HG03520 (cell line): Measurements from ENCODE around the gene MEF2D.

Source experiments
- ATAC-seq: cut with Tn5 transposase; IDR thresholded peaks from one replicate; pipeline ENCODE4 v1.9.1; 2021; ENCODE audit warnings: mild to moderate bottlenecking, moderate library complexity; ENCODE audit not compliant: unreplicated experiment

MEF2D gene

GRCh38 chr1:156430866-156431265 lies 69.7 kb downstream of the MEF2D start:
- ATAC-seq, result no peak

GRCh38 chr1:156430303-156430702 lies 70.3 kb downstream of the MEF2D start:
- no peak for ATAC-seq

- ATAC-seq, result no peak
Observed at GRCh38 chr1:156429313-156430060, 71.1 kb downstream of the MEF2D start.

- no peak for ATAC-seq
Observed at GRCh38 chr1:156428746-156429288, 71.8 kb downstream of the MEF2D start.

- ATAC-seq, result no peak
Observed at GRCh38 chr1:156427957-156428356, 72.6 kb downstream of the MEF2D start.

- no peak for ATAC-seq
Observed at GRCh38 chr1:156425943-156426342, 74.6 kb downstream of the MEF2D start.

- no peak for ATAC-seq
Observed at GRCh38 chr1:156424806-156425432, 75.7 kb downstream of the MEF2D start.

GRCh38 chr1:156423422-156424352 lies 76.9 kb downstream of the MEF2D start:
- no peak for ATAC-seq

GRCh38 chr1:156422602-156423091 lies 77.9 kb downstream of the MEF2D start:
- no peak for ATAC-seq

- ATAC-seq, result no peak
Observed at GRCh38 chr1:156421939-156422601, 78.5 kb downstream of the MEF2D start.

GRCh38 chr1:156421062-156421938 lies 79.3 kb downstream of the MEF2D start:
- ATAC-seq, result no peak

GRCh38 chr1:156420205-156421061 lies 80.1 kb downstream of the MEF2D start:
- no peak for ATAC-seq

GRCh38 chr1:156419854-156420204 lies 80.7 kb downstream of the MEF2D start:
- no peak for ATAC-seq

- ATAC-seq, result no peak
Observed at GRCh38 chr1:156418416-156419070, 82.0 kb downstream of the MEF2D start.

GRCh38 chr1:156417401-156418020 lies 83.1 kb downstream of the MEF2D start:
- no peak for ATAC-seq

GRCh38 chr1:156416993-156417392 lies 83.6 kb downstream of the MEF2D start:
- ATAC-seq, result no peak

- no peak for ATAC-seq
Observed at GRCh38 chr1:156414461-156415064, 86.0 kb downstream of the MEF2D start.
